Chondrocyte (in vitro differentiated cells): Measurements from ENCODE around the gene IL3. TPM values are rescaled to one million over a fixed set of nuclear protein-coding genes. Genes with fewer than 3 reads are reported as not detected.

ENCODE experiments used
- DNase-seq: peaks from one replicate; pipeline ENCODE4 v3.0.0; 2021; ENCODE audit warnings: mixed read lengths, low spot score
- H3K27ac Mint-ChIP-seq: one replicate; pipeline ENCODE4 v1.8.0; 2021; ENCODE audit warnings: mild to moderate bottlenecking, moderate library complexity, mixed read lengths; ENCODE audit not compliant: unreplicated experiment
- H3K27me3 Mint-ChIP-seq: 2 replicates; pipeline ENCODE4 v1.8.0; 2021; ENCODE audit warnings: low read depth, mixed read lengths
- H3K36me3 Mint-ChIP-seq: 2 replicates; pipeline ENCODE4 v1.8.0; 2021; ENCODE audit warnings: low read depth, mixed read lengths
- H3K4me1 Mint-ChIP-seq: 2 replicates; pipeline ENCODE4 v1.8.0; 2021; ENCODE audit warnings: low read depth, mild to moderate bottlenecking, mixed read lengths
- H3K4me3 Mint-ChIP-seq: one replicate; pipeline ENCODE4 v1.8.0; 2021; ENCODE audit warnings: mild to moderate bottlenecking, moderate library complexity, mixed read lengths; ENCODE audit not compliant: unreplicated experiment
- H3K9me3 Mint-ChIP-seq: 2 replicates; pipeline ENCODE4 v1.8.0; 2021; ENCODE audit warnings: low read depth, mixed read lengths
- CTCF ChIP-seq: fragments of 200-600 bp; sonication (generic); IDR thresholded peaks from 2 replicates; pipeline ENCODE4 v1.5.0; 2021; ENCODE audit warnings: antibody characterized with exemption, mild to moderate bottlenecking, moderate library complexity
- total RNA-seq: library from RNA; stranded (reverse); gene quantifications from 3 replicates; pipeline ENCODE4 v1.2.1, GENCODE V29; 2021

IL3 gene
- total RNA-seq, 1 donor from 2014 or later = not detected

DNA sequence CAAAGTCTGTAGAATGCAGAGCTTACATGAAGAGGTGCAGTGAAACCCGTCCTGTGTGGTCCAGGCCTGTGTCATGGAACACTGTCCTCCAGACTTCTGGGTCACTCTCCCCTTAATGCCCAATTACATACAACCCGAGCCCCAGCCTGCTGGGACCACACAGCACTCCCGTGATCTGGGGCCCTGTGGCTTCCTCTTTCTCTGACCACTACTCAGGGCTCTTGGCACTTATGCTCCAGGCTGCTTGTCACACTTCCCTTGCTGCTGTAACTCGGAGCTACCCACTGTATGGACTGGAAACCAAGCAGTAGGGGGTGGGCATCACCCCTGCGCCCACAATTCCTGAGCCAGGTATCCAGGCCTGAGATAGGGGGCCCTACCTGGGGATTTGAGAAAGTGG is 10.3 kb upstream of the IL3 start:
- H3K36me3 Mint-ChIP-seq = no peaks in the 10 kb centered on the region
- TF ChIP-seq CTCF = no peak
- peaks cover 17% of the 10 kb centered on the region for H3K27me3 Mint-ChIP-seq
- DNase-seq = peak; percentile 50
- no peaks in the 10 kb centered on the region for H3K4me1 Mint-ChIP-seq
- H3K9me3 Mint-ChIP-seq = no peaks in the 10 kb centered on the region
- no peak overlapping the region for H3K27ac Mint-ChIP-seq
- H3K4me3 Mint-ChIP-seq = no peak overlapping the region

DNA sequence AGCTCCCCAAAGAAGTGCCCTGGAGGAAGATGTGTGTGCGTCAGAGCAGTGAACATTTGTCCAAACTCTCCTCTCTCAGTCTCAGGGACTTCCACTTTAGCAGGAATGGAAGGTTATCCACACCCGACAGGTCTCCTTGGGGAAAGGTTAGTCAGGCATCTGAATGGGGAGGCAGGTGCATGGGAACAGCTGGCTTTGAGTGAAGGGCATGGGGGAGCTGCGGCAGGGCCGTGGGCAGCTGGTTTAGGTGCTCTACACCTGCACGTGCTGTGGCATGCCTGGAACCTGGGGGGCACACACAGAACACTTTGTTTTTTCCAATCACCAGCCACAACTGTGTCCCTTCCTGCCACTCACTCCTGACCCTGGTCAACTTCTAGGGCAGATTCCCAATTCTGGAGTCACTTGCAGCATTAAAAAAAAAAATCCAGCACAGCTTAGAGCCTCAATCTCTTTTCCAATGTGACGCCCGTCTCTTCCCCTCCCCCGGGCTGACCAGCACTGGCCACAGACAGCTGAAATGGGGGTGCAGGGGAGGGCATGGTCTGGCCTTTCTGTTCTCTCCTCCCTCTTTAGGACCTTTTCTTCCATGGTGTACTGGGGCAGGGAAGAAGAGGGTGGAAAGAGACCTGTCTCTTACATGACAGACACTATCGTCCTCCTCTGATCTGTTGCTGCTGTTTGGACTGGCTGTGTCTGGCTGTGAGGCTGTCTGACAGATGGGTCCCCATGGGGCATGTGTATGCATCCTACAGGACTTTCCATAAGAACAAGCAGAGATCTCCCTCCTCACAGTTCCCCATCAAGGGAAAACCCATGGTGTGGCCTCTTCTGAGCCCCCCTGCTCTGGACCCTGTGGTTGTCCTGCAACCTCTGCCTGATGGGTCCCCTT is 9.5 kb upstream of the IL3 start:
- no peak for TF ChIP-seq CTCF
- H3K36me3 Mint-ChIP-seq = no peaks in the 10 kb centered on the region
- H3K9me3 Mint-ChIP-seq = no peaks in the 10 kb centered on the region
- peaks cover 17% of the 10 kb centered on the region for H3K27me3 Mint-ChIP-seq
- no peaks in the 10 kb centered on the region for H3K4me1 Mint-ChIP-seq
- H3K4me3 Mint-ChIP-seq = no peak overlapping the region
- no peak overlapping the region for H3K27ac Mint-ChIP-seq
- DNase-seq = peak; percentile 63

GRCh38 chr5:132052520-132052919 is 7.9 kb upstream of the IL3 start:
- TF ChIP-seq CTCF = no peak
- Mint-ChIP-seq H3K9me3 (no peaks in the 10 kb centered on the region), H3K4me1 (no peaks in the 10 kb centered on the region), H3K36me3 (no peaks in the 10 kb centered on the region), H3K27ac (no peak overlapping the region), H3K27me3 (peaks cover 17% of the 10 kb centered on the region), H3K4me3 (no peak overlapping the region)
- peak; percentile 77 for DNase-seq

- Mint-ChIP-seq H3K27me3 (peaks cover 17% of the 10 kb centered on the region), H3K36me3 (no peaks in the 10 kb centered on the region), H3K9me3 (no peaks in the 10 kb centered on the region), H3K4me3 (no peak overlapping the region), H3K27ac (no peak overlapping the region), H3K4me1 (no peaks in the 10 kb centered on the region)
- no peak for TF ChIP-seq CTCF
- DNase-seq = peak; percentile 59
Observed at GRCh38 chr5:132053483-132053882, 7.0 kb upstream of the IL3 start.

DNA sequence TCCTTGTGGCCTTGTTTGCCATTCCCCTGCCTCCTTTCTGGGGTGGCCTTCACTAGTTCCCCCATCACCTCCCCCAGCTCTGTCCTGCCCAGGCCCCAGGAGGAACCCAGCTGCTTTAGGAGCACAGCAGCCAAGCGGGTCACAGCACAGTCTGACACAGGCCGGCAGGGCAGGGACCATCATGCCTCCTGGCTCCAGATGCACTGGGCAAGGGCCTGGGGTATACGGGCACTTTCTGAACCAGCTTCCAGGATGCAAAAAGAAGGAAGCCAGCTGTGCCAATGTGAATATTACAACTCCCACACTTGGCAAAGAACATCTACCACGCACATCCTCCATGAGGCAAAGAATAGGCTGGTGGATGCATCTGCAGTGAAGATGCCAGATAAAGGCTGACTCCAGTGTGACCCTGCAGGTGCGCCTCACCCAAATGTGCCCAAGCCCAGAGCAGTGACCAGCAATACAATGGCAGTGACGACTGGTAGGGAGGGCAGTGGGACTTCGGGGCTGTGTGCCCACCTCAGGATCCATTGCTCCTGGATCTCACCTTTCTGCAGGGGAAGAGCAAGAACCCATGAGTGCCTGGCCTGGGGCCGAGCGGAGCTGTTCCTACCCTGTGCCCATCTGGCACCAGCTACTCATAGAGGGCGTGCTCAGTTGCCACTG is 6.3 kb upstream of the IL3 start:
- Mint-ChIP-seq H3K9me3 (no peaks in the 10 kb centered on the region), H3K36me3 (no peaks in the 10 kb centered on the region), H3K27ac (no peak overlapping the region), H3K4me1 (no peaks in the 10 kb centered on the region), H3K4me3 (no peak overlapping the region), H3K27me3 (peaks cover 19% of the 10 kb centered on the region)
- no peak for TF ChIP-seq CTCF
- peak; percentile 49 for DNase-seq
